HG02678 (cell line): ENCODE data around the gene MCFD2.

Experiments
- ATAC-seq: cut with Tn5 transposase; IDR thresholded peaks from one replicate; pipeline ENCODE4 v1.9.1; 2021; ENCODE audit warnings: mild to moderate bottlenecking, moderate library complexity; ENCODE audit not compliant: unreplicated experiment

Gene MCFD2

DNA sequence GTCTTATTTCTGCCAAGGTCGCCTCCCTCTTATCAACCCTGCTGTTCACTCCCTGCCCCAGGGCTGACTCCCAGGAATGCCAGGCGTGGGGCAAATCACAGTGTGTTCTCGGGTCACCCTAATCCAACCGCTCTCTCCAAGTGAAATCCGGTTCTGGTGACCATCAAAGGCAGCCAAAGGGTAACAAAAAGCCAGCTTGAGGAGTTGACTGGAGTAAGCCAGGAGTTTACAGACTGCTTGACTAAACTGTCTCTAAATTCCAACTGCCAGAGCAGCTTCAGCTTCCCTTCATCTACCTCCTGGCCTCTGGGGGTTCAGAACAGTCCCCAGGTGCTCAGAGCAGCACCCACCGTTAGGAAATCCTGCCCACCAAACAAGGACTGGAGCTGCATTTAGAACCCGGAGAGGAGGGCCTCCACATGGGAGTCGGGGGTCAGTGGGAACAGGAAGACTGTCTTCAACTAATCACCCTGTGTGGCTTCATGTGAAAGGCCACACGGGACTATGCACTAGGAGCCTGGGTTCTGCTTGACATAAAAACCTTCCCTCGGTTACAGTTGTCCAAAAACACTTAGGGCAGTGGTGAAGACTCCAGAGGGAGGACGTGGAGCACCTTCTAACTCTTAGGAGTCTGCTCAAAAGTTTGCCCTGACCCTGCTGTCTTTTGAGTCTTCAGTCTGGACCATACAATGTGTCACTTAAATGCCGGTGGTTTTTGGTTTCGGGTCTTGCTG lies 24.2 kb upstream of the MCFD2 start:
- no peak for ATAC-seq

DNA sequence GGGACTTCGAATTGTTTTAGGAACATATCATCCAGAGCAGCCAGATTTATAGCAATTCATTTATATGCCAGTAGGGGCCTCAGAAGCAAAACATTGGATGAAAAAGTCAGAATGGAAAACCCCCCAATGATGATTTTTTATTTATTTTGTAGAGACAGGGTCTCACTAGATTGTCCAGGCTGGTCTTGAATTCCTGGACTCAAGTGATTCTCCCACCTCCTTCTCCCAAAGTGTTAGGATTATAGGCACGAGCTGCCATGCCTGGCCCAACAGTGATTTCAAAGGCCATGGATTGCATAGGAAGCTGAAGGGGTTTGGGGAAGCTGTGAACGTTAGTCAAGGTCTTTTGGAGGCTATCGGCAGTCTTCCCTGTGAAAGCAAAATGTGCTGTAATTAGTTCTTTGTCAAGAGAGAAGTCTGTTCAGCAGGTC lies 21.9 kb upstream of the MCFD2 start:
- no peak for ATAC-seq

DNA sequence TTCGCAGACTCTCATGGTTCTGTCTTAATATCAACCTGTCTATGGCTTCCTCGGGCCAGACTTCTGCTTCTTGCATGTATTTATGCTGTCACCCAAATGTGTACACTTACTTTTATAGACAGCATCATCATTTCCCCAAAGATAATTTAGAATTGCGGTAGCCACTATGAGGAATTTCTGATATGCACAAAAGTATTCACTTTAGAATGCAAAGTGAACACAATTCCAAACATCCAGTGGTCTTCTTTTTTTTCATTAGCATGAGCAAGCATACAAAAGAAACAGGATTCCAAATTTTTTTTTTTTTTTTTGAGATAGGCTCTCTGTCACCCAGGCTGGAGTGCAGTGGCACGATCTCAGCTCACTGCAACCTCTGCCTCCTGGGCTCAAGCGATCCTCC lies 21.0 kb upstream of the MCFD2 start:
- ATAC-seq: no peak

DNA sequence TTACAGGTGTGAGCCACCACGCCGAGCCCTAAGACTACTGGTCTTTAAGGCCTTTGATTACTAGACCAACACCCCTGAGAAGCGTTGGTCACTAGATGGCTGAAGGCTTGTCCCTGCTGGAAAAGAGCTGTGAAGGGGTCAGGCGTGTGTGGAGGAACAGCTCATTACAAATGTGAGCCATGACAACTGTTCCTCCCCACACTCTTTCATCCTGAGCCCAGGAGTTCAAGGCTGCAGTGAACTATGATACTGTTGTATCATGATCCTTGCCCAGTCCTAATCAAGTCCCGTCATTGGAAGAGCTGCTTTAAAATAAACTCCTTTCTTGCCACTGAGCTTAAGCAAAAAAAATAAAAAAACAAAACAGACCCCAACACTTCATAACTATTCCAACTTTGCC lies 19.5 kb upstream of the MCFD2 start:
- no peak for ATAC-seq

- ATAC-seq: no peak
Measured at GRCh38 chr2:46929612-46930011, 14.0 kb upstream of the MCFD2 start.

GRCh38 chr2:46926863-46927262 lies 11.3 kb upstream of the MCFD2 start:
- no peak for ATAC-seq

- ATAC-seq: no peak
Measured at GRCh38 chr2:46925474-46926351, 10.1 kb upstream of the MCFD2 start.

DNA sequence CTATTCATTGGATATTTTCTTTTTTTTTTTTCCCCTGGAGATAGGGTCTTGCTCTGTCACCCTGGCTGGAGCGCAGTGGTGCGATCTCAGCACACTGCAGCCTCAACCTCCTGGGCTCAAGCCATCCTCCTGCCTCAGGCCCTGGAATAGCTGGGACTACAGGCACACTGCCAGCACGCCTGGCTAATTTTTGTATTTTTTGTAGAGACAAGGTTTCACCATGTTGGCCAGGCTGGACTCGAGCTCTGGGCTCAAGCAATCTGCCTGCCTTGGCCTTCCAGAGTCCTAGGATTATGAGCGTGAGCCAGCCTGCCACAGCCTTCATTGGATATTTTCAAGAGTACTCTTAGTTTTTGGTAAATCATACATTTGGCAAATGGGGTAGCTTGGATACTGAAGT lies 9.0 kb upstream of the MCFD2 start:
- no peak for ATAC-seq

DNA sequence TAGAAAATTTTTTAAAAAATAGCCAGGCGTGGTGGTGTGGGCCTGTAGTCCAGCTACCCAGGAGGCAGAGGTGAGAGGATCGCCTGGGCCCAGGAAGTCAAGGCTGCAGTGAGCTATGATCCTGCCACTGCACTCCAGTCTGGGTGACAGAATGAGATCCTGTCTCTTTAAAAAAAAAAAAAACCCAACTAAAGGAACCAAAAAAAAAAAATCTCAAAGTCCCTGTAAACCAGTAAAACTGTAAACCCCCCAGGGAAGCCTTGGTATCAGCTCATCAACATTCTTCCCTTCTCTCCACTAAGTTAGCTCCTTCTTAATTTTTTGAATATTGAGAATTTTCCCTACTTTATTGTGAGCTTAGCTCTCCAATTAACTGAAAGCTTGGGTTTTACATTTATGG lies 8.4 kb upstream of the MCFD2 start:
- ATAC-seq: no peak

DNA sequence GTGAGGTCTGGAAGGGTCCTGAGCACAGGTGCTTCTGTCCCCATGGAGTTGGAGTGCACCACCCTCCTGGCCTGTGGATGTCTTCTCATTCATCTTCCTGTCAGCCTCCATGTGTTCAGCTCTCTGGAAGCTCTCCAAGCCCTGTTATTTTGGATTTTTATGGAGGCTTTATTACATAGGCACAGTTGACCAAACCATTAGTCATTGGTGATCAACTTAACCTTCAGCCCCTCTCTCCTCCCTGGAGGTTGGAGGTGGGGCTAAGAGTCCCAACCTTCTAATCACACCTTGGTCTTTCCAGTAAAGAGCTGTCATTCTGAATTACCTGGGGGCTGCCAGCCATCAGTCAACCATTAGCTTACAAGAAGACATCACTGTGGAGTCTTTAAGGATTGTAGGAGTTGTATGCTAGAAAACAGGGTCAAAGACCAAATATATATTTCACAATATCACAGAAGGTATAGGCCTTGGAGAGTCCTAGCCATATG lies 7.5 kb upstream of the MCFD2 start:
- ATAC-seq: no peak

DNA sequence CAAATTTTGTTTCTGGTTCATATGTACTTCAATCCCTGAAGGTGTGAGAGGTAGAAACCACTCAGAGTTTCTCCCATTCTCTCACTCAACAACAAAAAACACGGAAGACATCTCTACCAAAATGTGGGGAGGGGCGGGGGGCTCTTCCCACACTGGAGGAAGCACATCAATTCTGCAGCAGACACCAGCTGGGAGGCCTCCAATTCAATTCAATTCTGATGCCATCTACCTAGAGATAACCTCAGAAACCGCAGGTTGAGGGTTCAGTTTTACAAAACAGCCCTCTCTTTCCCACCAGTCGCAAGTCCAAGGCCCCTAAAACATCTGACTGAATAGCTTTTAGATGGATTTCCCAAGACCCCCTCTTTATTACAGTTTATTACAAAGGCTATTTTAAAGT lies 7.0 kb upstream of the MCFD2 start:
- ATAC-seq: no peak

DNA sequence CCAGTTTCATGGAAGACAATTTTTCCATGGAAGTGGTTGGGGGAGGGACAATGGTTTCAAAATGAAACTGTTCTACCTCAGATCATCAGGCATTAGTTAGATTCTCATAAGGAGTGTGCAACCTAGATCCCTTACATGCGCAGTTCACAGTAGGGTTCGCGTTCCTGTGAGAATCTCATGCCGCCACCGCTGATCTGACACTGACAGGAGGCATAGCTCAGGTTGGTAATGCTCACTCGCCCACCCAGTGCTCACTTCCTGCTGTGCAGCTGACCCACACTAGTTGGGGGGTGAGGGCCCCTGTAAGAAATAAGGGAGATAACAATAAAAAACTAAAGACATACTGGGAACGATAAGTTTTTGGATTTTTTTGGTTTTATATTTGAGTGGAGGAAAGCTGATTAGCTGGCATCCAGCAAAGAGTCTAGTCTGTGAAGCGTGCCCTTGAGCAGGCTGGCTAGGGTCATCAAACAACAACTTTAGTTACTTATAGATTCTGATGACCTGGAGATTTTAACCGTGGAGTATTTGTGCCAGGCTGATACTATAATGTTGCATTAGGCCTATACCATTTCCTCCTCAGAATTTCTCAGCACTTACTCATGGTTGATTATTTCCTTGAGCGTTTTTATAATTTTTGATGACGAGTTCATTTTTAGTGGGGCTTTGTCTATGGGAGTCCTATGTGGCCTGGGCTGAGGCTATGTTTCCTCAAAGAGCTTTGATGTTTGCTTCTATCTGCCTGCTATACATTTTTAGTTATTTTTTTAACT lies 6.3 kb upstream of the MCFD2 start:
- ATAC-seq: no peak

DNA sequence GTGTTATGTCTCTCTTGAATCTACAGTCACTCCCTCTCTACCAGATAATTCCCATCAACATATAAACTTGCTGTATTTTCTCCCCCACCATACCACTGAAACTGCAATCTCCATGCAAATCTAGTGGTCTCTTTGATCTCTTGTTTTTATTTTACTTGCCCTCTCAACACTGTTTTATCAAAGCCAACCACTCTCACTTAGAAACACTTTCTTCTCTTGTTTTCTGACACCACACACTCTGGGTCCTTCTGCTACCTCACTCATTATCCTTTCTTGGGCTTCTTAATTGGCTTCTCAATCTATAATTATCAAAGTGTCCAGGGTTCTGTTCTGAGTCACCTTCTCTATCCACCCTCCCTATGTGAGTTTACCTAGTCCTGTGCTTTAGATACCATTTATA lies 2.0 kb upstream of the MCFD2 start:
- no peak for ATAC-seq

- peak; percentile 89 for ATAC-seq
Measured at GRCh38 chr2:46915811-46916630, 415 bp upstream of the MCFD2 start.

DNA sequence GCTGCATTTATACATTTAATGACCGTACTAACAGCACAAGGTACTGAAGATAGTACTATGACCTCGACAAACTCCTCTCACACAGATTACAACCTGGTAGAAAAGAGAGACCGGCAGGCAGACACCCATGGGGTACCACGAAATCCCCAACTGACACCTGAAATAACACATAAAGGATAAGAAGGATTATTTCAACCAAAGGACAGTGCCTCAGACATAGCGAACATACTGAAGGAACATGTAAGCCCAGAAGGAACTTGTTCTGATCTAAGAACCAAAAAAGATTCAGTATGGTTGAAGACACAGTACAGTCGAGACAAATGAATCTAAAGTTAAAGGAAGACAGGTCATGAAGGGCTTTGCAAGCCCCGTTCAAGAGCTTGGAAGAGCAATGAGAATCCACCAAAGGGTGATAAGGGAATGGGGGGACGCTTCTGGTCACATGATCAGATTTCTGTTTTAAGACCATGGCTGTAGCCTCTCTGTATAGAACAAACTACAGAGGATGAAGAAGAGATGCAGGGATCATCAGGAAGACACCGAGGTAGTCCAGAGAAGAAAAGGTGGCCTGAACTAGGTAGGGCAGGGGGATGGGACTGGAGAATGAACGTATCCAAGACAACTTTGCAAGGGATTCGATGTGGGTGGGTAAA lies 902 bp downstream of the MCFD2 start:
- ATAC-seq: no peak

GRCh38 chr2:46913471-46914381 lies 1.9 kb downstream of the MCFD2 start:
- no peak for ATAC-seq

DNA sequence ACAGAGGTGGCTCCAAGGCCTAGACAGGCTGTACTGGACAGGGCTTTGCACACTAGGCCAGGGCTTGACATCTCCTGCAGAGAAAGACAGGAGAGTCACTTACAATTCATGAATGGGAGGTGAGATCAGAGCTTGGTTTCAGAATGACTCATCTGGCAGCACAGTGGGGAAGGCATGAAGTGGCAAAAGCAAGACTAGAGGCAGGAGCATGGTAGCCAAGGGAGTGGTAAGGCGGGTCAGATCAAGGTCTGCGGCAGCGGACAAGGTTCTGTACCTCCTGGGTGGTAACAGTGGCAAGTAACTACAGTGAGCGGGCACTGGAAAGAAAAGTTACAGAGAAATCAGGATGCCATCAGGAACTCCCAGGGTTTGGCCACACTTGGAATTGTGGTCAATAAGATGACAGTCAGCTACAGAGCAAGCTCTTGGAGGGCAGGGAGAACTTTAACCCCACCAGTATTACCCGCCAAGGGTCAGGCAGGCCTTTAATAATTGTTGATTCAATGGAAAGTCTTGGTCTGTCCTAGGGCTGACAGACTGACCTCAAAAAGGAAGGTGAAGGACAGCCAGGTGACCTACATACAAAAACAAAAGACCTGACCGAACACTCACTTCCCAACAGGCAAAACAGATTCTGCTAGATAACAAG lies 5.7 kb downstream of the MCFD2 start:
- ATAC-seq: peak; percentile 92

GRCh38 chr2:46909150-46909549 lies 6.5 kb downstream of the MCFD2 start:
- ATAC-seq: no peak
